ENCODE measurements around the gene GOLGA1.
"Not testable (repeated sequence)": the region's sequence is repeated elsewhere in the genome, so short reads cannot be mapped to it uniquely, and the experiment has no call there.

GOLGA1 gene

DNA sequence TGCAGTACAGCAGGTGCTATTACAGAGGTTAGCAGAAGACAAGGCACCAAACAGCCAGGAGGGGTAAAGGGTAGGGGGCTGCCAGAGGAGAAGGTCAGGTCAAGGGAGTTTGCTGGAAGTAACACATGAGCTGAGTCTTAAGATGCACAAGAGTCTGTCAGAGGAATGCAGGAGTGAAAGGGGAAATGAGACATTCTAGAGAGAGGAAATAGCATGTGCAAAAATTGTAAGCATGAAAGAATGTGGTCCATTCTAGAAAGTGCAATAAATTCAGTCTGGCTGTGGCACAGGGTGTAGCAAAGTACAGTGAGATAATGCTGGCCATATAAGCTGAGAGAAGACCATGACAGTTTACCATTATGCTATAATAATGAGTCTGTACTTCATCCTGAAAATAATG, 6.6 kb downstream of the GOLGA1 start:
- no peak for DNase-seq

DNA sequence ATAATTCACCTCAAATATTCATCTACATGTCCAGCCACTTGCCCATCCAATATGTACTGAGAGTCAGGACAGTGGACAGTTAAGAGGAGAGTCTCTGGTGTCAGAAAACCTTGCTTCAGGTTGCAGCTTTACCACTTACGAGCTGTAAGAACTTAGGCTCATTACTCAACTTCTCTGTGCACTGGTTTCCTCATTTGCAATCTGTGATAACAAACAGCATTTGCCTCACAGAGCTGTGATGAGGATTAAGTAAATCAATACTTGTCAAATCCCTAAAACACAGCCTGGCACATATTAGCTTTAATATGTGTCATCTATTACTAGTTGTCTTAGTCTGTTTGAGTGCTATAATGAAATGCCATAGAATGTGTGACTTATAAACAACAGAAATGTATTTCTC, 8.6 kb downstream of the GOLGA1 start:
- no peak for DNase-seq

DNA sequence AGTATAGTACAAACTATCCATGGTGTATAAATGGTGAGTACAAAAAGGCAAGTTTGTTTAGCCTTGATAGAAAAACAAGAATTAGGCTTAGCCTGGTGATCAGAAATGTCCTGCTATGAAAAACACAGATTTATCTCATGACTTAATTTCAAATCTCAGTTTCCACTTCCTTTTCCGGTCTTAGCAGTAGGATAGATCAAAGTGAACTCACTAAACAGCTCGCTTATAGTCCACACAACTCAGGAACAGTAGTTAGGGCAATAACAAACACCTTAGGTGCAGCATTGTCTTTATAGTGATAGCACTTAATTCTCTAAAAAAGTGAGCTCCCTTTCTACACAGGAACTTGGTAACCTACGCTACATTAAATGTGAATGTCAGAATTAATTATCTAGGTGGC, 11.4 kb downstream of the GOLGA1 start:
- no peak for DNase-seq

DNA sequence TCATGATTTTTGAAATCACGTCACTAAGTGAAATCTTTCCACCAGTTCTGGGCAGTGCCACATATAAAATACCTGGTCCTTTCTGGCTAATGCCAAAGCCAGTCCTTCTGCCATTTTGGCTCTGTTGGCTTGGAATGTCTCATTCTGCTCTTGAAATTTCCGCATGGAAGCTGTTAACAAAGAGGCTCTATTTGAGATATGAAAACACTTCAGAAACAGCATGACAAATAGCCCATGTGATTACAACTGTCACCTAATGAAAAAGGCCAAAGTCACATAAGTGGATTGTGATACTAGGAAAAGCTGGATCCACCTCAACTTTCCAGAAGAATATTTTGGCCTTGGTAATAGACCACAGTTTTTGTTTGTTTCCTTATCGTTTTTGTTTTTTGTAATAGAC, 12.8 kb downstream of the GOLGA1 start:
- no peak for DNase-seq

DNA sequence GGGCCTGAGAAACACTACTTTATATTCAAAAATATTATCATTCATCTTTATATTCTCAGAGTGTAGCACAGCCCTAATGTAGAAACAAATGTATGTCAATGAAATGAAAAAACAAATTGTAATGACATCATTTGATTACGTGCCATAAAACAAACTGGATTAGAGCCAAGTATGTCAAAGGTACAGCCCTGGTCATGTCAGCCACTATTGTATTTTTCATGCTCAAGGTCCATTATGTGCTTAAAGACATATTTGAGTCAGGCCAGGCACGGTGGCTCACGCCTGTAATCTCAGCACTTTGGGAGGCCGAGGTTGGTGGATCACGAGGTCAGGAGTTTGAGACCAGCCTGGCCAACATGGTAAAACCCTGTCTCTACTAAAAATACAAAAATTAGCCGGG, 20.5 kb downstream of the GOLGA1 start:
- DNase-seq, result not testable (repeated sequence)

DNA sequence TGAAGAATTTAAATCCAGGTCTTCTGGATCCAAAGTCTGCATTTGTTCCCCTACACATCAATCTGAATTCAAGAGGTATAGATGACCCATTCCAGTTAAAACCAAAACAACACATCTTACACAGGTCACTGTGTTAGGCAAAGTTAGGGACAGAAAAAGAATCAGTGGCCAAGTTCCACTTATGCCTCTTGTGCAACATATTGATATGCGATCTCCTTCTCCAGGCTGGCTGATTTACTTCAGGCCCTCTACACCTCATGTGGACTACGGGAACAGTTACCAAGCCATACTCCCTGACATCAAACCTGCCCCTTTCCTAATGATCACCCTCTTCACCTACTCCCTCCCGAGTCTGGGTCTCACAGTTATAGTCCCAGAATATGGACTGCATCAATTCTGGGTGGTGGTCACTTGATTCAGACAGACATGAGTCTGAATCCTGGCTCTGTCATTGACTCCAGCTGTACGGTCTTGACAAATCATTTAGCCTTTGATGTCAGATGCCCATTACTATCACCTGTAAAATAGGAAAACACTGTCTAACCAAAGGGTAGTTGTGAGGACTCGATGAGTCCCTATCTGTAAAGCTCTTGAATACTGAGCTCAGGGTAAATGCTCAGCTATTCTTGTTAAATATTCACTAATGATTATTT, 26.0 kb downstream of the GOLGA1 start:
- DNase-seq, result no peak

DNA sequence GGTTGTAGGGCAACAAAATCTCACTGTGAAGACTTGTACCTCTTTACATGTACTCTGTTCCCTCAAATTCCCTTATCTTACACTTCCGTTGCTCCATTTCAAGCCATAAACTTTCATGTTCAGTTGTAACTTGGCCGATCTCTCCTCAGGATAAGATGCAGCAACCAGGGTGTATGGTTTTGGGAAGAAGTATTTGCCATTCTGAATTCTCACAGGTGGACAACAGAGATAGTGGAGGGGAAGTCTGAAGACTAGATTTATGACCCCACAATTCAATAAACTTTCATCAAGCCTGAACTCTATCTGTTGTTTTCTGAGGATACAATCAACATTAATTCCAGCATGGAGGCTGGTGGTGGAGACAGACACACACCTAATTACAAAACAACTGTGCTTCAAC, 27.5 kb downstream of the GOLGA1 start:
- DNase-seq, result no peak

DNA sequence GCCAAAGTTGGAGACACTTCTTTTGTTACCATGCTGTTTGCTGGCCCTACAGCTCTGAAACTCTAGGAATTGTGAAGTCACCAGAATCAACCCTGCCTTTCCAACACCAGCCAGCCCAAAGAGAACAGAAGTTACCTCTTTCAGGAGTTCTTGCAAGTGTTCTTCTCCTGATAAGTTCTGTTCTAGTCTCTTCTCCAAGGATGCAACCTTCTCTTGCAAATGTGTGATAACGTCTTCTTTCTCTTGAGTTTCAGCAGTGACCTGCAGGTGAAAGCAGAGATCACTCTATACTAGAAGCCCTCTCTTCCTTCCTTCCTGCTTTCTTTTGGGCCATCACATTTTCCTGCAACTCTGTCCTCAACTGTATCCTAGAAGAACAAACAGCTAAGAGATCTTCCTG, 29.1 kb downstream of the GOLGA1 start:
- no peak for DNase-seq

DNA sequence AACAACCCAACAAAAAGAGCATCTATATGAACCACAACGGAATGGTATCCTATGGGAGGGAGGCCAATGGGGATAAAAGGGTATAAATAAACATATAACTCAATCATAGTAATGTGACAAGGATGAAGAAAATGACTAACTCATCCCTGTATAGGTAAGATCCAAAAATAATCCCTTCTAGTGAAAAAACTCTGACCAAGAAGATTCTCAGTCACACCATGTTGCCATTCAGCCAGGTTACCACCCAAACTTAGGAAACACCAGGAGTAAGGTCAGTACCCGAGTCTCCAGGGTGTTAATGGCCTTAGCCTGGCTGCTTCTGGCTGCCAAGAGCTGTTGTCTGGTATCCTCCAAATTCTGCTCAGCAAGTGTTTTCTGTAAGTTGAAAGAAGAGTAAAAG, 32.8 kb downstream of the GOLGA1 start:
- no peak for DNase-seq

DNA sequence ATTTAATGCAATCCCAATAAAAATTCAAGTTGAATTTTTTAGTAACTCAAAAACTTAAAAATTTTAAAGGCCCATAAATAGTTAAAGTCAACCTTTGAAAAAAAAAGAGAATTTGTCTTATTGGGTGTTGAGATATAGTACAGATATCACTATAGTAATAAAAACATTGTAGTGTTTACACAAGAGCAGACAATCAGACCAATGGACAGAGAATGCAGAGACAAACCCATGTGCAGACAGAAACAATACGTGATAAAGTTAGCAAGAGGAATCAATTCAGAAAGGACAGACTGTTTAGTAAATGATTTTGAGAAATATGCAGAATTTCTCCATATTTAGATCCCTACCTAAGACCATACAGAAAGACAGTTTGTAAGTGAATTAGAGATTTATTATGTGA, 33.9 kb downstream of the GOLGA1 start:
- no peak for DNase-seq

DNA sequence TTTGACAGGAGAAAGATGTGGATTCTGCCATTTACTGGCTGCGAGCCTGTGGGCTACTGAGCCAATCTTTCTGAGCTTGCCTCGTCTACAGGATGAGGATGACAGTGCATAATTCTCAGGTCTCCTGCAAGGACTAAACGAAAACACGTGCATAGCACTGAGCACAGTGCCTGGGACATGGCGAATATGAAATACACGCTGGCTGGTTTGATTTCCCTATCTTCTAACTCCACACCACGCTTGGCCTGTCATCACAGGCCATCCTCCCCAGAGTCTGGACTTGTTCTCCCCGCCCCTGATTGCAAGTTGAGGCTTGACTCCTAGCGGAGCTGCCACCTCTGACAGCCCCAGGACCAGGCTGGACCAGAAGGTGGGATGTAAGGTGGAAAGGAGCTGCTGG, 41.0 kb downstream of the GOLGA1 start:
- DNase-seq, result no peak

DNA sequence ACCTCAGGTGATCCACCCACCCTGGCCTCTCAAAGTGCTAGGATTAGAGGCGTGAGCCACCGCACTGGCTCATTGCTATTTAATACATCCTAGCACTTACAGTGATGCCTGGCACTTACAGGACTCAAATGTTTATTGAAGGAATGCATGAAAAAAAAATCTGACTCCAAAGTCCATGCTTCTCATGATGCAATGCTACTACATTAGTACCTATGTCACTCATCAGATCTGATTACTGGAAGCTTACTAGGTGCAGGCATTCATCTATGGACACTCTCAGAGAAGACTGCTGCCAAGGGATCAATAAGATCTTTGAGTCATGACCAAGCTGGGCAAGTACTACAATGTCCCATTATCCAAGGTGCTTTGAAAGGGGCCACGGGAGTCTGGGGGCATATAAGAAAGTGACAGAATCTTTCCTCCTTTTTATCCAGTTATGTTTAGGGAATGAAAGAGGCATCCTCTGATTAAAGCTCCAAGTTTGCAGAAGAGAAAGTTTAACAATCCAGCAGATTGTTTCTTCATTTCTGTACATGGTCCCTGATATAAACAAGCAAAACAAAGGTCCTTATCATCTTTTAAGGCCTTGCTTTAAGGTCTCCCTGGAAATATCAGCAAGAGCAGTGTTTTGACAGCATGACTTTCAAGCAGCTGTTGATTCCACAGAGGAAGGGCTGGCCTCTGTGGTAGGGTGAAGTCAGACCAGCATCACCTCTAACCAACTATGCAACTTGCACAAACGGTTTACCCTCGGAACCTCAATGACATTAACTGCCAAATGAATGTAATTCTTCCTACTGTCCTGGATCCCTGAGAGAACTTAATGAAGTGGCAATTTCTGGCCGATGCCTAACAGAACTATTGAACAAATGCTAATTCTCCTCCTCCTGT, 43.1 kb downstream of the GOLGA1 start:
- no peak for DNase-seq

DNA sequence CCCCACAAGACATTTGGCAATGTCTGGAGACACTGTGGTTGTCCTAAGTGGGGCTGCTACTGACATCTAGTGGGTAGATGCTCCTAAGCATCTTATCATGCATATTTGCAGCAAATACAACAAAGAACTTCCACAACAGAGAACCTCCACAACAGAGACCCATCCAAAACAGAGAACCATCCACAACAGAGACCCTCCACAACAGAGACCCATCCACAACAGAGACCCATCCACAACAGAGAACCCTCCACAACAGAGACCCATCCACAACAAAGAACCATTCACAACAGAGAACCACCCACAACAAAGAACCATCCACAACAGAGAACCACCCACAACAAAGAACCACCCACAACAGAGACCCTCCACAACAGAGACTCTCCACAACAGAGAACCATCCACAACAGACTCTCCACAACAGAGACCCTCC, 46.1 kb downstream of the GOLGA1 start:
- DNase-seq, result no peak

DNA sequence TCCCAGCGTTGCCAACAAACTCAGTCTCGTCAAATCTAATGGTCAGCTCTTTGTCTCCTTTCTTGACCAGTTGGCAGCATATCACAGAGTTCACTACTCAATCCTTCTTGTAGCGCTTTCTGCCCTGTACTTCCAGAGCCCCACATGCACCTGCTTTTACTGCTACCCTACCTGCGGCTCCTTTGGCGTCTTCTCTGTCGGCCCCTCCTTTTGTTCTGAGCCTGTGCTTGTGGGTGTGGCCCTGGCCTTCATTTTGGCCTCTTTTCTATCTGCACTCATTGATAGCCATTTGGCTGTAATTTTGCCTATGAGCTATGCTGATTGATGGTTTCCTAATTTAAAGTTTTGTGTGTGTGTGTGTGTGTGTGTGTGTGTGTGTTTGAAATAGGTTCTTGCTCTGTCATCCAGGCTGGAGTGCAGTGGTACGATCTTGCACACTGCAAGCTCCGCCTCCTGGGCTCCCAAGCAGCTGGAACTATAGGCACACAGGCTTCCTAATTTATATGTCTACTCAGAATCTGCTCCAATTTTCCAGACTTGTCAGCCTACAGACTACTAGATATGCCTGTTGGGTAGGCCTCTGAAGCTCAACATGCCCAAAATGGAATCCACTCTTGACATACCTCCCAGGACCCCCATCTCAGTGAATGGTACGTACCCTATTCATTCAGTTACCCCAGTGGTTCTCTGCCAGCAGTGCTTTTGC, 46.7 kb downstream of the GOLGA1 start:
- no peak for DNase-seq

DNA sequence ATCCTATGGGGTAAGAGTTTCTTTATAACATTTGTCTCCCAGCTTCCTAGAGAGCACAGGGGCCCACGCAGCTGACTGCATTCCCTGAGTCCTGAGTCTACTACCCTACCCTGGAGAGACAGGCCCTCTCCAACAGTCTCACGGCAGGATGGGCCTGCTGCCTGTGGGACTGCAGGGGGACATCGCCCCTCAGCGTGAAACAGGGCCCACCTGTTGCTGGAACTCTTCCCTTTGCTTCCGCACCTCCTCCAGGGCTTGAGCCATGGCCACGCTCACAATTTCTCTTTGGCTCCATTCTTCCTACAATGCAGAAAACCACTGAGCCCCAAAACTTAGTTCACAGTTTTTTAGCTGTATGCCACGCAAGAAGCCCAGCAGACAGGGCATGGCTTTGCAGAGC, 50.7 kb downstream of the GOLGA1 start:
- DNase-seq, result no peak

DNA sequence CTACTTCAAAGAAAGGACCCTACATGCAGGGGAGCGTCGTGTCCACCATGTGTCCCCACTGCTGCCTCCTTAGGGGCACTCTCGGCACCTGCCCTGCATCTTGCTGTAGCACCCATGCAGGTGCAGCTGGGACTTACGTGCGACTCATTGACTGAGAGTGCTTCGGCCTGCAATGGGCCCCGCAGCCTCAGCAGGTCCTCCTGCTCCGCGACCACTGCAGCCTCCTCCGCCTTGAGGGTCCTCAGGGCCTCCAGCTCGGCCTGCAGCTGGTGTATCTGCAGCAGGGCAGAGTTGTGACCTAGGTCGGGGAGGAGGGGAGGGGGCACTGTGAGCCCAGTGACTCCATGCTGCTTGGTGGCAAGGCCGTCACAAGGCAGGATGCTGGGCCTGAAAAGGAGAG, 51.9 kb downstream of the GOLGA1 start:
- no peak for DNase-seq

DNA sequence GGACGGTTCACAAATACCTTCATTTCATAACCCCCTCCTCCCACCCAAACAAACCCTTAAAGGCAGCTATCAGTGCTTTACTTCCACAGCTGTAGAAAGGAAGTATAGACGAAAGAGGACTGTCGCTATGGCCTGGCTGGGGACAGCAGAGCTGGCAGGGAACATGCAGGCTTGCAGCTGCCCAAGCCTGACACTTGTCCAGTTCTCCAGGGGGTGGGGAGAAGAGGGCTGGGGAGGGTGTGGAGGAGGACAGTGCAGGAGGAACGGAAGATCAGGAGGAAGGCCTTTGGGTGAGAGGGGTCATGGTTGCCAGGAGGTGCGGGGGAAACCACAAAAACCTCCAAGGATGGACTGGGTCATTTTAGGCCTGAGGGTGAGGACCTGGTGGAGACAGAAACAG, 53.1 kb downstream of the GOLGA1 start:
- no peak for DNase-seq

DNA sequence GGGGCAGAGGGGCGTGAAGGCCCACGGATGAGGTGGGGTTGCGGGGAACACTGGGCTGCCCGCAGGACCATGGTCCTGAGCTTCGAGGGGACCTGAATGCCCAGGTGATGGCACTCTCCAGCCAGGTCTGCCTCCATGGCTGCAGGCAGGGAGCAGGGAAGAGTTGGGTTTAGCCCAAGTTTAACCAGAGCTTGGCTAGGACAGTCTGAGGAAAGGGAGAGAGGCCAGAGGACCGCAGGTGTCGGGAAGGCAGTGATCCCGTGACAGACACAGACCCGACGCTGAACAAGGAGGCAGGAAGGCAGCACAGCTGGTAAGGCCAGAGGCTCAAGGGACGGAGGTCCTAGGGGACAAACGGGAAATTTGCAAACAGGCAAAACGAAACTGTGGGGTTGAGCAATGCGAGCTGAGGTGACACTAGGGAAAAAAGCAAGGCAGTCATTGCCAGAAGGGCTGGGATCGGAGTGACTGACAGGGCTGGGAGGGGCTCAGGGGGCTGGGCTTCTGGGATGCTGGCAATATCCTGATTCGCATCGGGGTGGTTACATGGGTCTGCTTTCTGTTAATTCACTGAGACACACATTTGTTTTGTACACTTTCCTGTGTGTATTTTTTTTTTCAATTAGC, 53.9 kb downstream of the GOLGA1 start:
- DNase-seq, result no peak

DNA sequence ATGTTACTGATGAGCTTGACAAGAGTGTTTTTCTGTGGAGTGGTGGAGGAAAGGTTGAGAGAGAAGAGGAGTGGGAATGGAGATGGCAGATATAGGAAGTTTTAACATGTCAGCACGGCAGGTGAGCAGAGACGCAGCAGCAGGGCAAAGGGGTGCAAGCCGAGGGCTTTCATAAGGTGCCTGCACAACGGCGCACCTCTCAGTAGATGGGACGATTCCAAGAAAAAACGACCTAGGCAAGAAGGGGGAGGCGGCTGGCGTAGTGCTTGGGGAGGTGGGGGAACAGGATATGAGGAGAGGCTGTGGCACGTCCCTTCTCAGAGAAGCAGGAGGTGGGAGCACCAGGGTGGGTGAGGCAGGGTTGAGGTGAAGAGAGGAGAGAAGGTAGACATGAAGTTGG, 54.4 kb downstream of the GOLGA1 start:
- no peak for DNase-seq

DNA sequence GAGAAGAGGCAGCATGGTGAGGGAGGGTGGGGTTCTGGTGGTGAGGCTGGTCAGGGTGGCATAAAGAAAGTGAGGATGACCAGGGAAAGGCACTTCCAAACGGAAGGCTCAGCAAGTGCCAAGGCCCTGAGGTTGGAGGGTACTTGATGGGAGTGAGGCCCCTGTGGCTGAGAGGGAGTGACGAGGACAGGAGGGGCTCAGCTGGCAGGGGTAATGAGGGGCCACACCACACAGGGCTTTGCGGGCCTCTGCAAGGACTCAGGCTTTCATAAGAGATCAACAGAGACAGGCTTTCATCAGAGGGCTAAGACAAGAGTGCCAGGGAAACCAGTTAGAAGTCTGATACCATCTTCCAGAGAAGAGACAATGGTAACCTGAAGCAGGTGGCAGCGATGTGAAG, 55.3 kb downstream of the GOLGA1 start:
- no peak for DNase-seq

DNA sequence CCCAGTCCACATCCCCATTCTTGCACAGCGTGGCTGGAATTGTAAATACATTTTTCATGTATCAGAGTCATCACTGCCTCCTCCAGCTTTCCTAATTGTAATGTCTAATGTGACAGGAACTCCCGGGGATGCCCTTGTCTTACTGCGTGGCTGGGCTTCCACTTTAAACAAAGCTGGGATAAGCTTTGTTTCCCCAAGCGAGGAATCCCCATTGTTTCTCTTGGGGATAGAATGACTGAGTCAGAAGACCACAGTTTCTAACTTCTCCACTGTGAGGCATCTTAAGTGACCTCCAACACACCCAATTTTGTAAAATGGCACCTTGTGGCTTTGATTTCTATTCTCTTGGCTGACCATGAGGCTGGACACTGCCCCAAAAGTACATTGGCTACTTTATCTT, 56.5 kb downstream of the GOLGA1 start:
- DNase-seq, result no peak

DNA sequence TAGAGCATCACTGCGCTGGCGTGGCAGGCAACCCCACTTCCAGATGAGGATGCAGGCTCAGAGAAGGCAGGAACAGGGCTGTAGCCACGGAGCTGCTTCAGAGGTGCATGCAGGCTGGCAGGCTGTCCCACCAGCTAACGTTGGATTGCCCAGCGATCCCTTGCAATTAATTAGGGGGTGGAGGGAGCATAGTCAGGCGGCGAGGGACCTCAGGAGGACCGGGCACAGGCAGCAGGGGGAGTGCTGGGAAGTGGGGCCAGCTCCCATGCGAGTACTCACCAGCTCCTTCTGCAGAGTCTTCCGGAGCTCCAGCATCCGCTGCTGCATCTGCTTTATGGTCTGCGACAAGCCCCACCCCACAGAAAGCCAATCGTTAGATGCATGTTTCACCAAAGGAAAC, 58.7 kb downstream of the GOLGA1 start:
- no peak for DNase-seq

DNA sequence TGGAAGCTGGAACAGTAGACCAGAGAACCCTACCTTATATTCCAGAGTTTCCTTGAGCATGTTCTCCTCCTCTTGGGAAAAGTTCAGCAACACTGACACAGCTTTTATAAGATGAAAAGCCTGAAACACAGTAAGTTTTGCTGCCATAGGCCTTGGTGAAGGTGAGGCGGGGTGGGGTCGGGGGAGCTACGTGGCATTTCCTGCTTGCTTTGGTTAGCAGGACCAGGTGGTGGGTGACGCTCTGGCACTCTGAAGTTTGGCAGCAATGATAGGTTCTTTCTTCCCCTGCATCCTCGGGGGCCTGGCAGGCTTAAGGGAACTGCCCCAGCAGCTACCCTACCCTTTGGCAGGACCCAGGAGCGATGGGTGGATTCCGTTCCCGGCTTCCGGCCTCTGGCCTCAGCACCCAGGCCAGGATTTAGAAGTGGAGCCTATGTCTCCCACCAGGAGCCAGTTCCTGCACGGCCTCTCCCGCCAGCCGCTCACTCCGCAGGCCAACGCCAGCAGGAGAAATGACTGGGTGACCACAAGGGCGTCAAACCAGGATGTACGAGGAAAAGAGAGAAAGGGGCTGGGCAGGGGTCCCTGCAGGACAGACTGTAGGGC, 59.6 kb downstream of the GOLGA1 start:
- DNase-seq, result no peak

Measured in DMS153 (cell line).